Smooth muscle cell (in vitro differentiated cells): Measurements from ENCODE around the gene OXSR1. TPM values are rescaled to one million over a fixed set of nuclear protein-coding genes. Genes with fewer than 3 reads are reported as not detected.
A peak's percentile ranks its signal among the peaks of the same experiment; 100 is the strongest.

Experiments used
- DNase-seq: peaks from one replicate; lab custom pipeline; 2025; ENCODE audit not compliant: unreplicated experiment; lab: John Stamatoyannopoulos, UW
- H2AFZ ChIP-seq: fragments of 200-600 bp; sonication (generic); 2 replicates; pipeline ENCODE4 v1.6.0; 2016; ENCODE audit warnings: antibody characterized with exemption, low read depth, mild to moderate bottlenecking
- H3F3A ChIP-seq: fragments of 200-600 bp; sonication (generic); 2 replicates; pipeline ENCODE4 v1.6.0; 2017; ENCODE audit warnings: antibody characterized with exemption, low read depth
- H3K27ac ChIP-seq: fragments of 200-600 bp; sonication (generic); 2 replicates; pipeline ENCODE4 v1.5.1; 2016; ENCODE audit warnings: low read depth, mild to moderate bottlenecking
- H3K27me3 ChIP-seq: fragments of 200-600 bp; sonication (generic); 2 replicates; pipeline ENCODE4 v1.6.1; 2016; ENCODE audit warnings: low read depth, mild to moderate bottlenecking
- H3K36me3 ChIP-seq: fragments of 200-600 bp; sonication (generic); 2 replicates; pipeline ENCODE4 v1.5.1; 2016; ENCODE audit warnings: low read depth
- H3K4me1 ChIP-seq: fragments of 200-600 bp; sonication (generic); 2 replicates; pipeline ENCODE4 v1.5.1; 2016; ENCODE audit warnings: low read depth
- H3K4me2 ChIP-seq: fragments of 200-600 bp; sonication (generic); 2 replicates; pipeline ENCODE4 v1.6.0; 2016; ENCODE audit warnings: mild to moderate bottlenecking
- H3K4me3 ChIP-seq: fragments of 200-600 bp; sonication (generic); 2 replicates; pipeline ENCODE4 v1.5.1; 2016; ENCODE audit warnings: mild to moderate bottlenecking
- H3K79me2 ChIP-seq: fragments of 200-600 bp; sonication (generic); 2 replicates; pipeline ENCODE4 v1.6.0; 2016; ENCODE audit warnings: low read depth, mild to moderate bottlenecking
- H3K9ac ChIP-seq: fragments of 200-600 bp; sonication (generic); 2 replicates; pipeline ENCODE4 v1.6.0; 2016; ENCODE audit warnings: low read depth
- H3K9me3 ChIP-seq: fragments of 200-600 bp; sonication (generic); replicated peaks from 2 replicates; pipeline ENCODE4 v1.5.1; 2016; ENCODE audit warnings: low read depth
- H4K20me1 ChIP-seq: fragments of 200-600 bp; sonication (generic); 2 replicates; pipeline ENCODE4 v1.6.0; 2016; ENCODE audit warnings: low read depth
- WGBS: methylation state at CpG from one replicate; pipeline ENCODE4 v1.1.7; 2016; ENCODE audit warnings: low lambda C conversion rate; 5-methylcytosine and 5-hydroxymethylcytosine counted together
- polyA plus RNA-seq: library from polyadenylated mRNA; unstranded; fragments of >200 nt; fragmentation: Nextera tagmentation; extraction: Ambion mirVana; gene quantifications from 2 replicates; pipeline ENCODE4 v1.2.1, GENCODE V29; 2016
- total RNA-seq: library from RNA; depleted of rRNA; stranded (reverse); fragments of >200 nt; gene quantifications from 2 replicates; pipeline ENCODE4 v1.2.3, GENCODE V29; 2014
- TF ChIP-seq, protein P1 (sequence below): fragments of 200-600 bp; sonication (generic); IDR thresholded peaks from 2 replicates; pipeline ENCODE4 v1.5.1; 2017; ENCODE audit warnings: borderline replicate concordance, mild to moderate bottlenecking, antibody characterized with exemption; ENCODE audit not compliant: insufficient read depth, poor library complexity, severe bottlenecking

Gene OXSR1
- total and polyA plus RNA-seq, 2 experiments from 2014 or later, result 11.9 to 50.6 TPM

DNA sequence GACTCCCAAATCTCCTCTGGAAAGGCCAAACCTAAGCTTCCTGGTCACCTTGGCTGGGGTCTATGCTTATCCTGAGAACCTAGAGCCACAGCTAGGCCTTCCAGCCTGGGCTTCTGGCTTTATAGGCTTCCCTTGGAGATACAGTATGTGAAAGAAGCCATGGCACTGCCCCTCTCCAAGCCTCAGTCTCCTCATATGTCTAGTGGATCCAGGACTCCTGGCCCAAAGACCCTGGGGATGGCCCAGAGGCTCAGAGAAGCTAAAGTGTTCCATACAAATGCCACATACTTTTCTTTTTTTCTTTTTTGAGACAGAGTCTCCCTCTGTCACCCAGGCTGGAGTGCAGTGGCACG is 37.1 kb upstream of the OXSR1 start:
- no peaks in the 10 kb centered on the region for H3K79me2 ChIP-seq
- no peaks in the 10 kb centered on the region for H3K9me3 ChIP-seq
- H2AFZ ChIP-seq, result no peak overlapping the region
- H4K20me1 ChIP-seq, result peaks cover 56% of the 10 kb centered on the region
- H3K27me3 ChIP-seq, result no peaks in the 10 kb centered on the region
- H3K4me2 ChIP-seq, result no peak overlapping the region
- H3K27ac ChIP-seq, result no peak overlapping the region
- no peaks in the 10 kb centered on the region for H3F3A ChIP-seq
- no peaks in the 10 kb centered on the region for H3K4me1 ChIP-seq
- H3K4me3 ChIP-seq, result no peak overlapping the region
- TF ChIP-seq, protein P1, sequence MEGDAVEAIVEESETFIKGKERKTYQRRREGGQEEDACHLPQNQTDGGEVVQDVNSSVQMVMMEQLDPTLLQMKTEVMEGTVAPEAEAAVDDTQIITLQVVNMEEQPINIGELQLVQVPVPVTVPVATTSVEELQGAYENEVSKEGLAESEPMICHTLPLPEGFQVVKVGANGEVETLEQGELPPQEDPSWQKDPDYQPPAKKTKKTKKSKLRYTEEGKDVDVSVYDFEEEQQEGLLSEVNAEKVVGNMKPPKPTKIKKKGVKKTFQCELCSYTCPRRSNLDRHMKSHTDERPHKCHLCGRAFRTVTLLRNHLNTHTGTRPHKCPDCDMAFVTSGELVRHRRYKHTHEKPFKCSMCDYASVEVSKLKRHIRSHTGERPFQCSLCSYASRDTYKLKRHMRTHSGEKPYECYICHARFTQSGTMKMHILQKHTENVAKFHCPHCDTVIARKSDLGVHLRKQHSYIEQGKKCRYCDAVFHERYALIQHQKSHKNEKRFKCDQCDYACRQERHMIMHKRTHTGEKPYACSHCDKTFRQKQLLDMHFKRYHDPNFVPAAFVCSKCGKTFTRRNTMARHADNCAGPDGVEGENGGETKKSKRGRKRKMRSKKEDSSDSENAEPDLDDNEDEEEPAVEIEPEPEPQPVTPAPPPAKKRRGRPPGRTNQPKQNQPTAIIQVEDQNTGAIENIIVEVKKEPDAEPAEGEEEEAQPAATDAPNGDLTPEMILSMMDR, result no peak
- WGBS, result 100% methylated on average over 1 of the region's 1 CpG
- no peak overlapping the region for H3K9ac ChIP-seq
- DNase-seq, result no peak
- H3K36me3 ChIP-seq, result peaks cover 4% of the 10 kb centered on the region

DNA sequence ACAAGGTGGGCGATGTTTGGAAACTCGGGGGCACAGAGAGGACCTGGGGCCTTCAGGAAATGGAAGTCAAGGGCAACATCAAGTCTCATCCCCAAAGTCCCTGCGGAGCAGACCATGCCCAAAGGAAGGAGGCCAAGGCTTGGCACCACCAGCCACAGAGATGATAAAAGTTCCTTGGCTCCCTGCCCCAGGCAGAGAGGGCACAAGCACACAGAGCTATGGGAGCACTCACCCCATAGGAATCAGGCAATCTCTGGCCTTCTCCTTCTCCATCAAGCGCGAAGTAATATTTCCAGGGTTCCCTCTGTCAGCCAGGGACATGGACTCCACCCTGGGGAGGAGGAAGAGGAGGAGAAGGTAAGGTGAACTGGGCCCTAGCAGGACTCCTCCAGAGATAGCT is 36.3 kb upstream of the OXSR1 start:
- H3K4me2 ChIP-seq, result no peak overlapping the region
- H3K79me2 ChIP-seq, result no peaks in the 10 kb centered on the region
- no peaks in the 10 kb centered on the region for H3K9me3 ChIP-seq
- H3K27me3 ChIP-seq, result no peaks in the 10 kb centered on the region
- no peak overlapping the region for H3K4me3 ChIP-seq
- WGBS, result 100% methylated on average over 5 of the region's 5 CpGs
- TF ChIP-seq, protein P1, result no peak
- DNase-seq, result no peak
- H3K27ac ChIP-seq, result no peak overlapping the region
- H3K36me3 ChIP-seq, result peaks cover 4% of the 10 kb centered on the region
- no peak overlapping the region for H2AFZ ChIP-seq
- H3K9ac ChIP-seq, result no peak overlapping the region
- no peaks in the 10 kb centered on the region for H3F3A ChIP-seq
- no peaks in the 10 kb centered on the region for H3K4me1 ChIP-seq
- H4K20me1 ChIP-seq, result peaks cover 59% of the 10 kb centered on the region

DNA sequence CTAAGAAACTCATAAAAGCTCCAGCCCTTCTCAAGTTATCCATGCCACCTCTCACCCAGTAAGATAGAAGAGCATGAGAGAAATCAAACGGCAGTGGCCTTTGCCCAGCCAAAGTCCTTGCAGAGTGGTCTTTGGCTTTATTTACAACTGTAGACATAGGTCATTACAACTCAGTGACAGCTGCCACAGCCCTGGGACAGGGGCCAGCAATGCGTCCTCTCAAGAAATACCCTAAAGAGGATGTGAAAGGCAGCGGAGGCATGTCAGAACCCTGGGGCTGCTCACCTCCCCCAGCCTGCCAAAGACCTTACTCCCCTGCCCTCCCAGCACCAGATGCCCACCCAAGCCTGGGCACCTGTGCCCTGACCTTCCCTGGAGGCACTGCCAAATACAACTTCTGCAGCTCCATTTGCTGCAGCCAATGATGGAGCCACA is 34.7 kb upstream of the OXSR1 start:
- no peaks in the 10 kb centered on the region for H3K27me3 ChIP-seq
- no peak overlapping the region for H3K9ac ChIP-seq
- H3K36me3 ChIP-seq, result no peaks in the 10 kb centered on the region
- H3K4me3 ChIP-seq, result no peak overlapping the region
- H3K27ac ChIP-seq, result no peak overlapping the region
- 97% methylated on average over 3 of the region's 3 CpGs for WGBS
- no peak overlapping the region for H3K4me2 ChIP-seq
- DNase-seq, result no peak
- H3F3A ChIP-seq, result no peaks in the 10 kb centered on the region
- peaks cover 13% of the 10 kb centered on the region for H3K79me2 ChIP-seq
- no peak overlapping the region for H2AFZ ChIP-seq
- TF ChIP-seq, protein P1, result no peak
- H4K20me1 ChIP-seq, result peaks cover 65% of the 10 kb centered on the region
- H3K9me3 ChIP-seq, result no peaks in the 10 kb centered on the region
- peaks cover 5% of the 10 kb centered on the region for H3K4me1 ChIP-seq

DNA sequence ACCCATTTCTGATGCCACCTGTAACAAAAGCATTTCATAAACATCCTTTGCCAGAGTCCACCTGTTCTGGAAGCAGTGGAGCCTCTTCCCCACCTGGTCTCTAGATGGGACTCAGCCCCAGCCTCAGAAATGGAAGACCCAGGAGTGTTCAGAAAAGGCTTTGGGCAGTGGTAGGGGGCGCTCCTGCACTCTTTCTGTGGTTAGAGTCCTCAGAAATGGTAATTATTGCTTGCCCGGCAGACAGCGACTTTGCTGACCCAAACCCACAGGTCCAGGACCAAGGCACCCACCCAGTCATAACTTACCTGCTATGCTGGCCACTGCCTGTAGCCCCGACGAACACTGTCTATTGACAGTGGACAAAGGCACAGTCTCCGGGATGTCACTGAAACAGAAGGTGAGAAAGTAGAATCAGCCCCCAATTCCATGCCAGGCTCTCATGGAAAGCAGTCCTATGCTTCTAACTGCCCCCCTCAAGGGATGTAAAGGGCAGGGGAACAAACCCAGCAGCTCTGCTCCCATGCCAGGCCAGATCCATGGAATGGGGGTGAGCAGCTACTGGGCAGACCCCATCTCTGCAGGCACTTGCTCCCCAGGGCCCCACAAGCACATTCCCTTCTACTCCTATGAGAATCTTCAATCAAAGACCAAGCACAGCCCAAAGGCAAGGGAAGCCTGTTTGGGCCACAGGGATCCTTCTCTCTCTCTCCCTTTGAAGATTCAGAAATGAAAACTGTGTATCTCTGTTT is 33.5 kb upstream of the OXSR1 start:
- Histone ChIP-seq H3K9ac (no peak overlapping the region), H3K4me1 (peaks cover 10% of the 10 kb centered on the region), H4K20me1 (peaks cover 65% of the 10 kb centered on the region), H3K4me2 (no peak overlapping the region), H3K9me3 (no peaks in the 10 kb centered on the region), H2AFZ (no peak overlapping the region), H3K79me2 (peaks cover 25% of the 10 kb centered on the region), H3F3A (no peaks in the 10 kb centered on the region), H3K27ac (no peak overlapping the region), H3K27me3 (no peaks in the 10 kb centered on the region), H3K4me3 (no peak overlapping the region), H3K36me3 (no peaks in the 10 kb centered on the region)
- DNase-seq, result no peak
- WGBS, result 56% methylated on average over 6 of the region's 6 CpGs
- TF ChIP-seq, protein P1, result peak; percentile 28
